WTC11 (cell line): Measurements from ENCODE around the gene BAG1.

ENCODE experiments used
- CREM ChIP-seq: sonication (generic); formaldehyde crosslinking; IDR thresholded peaks from 2 replicates; pipeline ENCODE4 v1.8.1; 2022; ENCODE audit warnings: mild to moderate bottlenecking, missing genetic modification reagents, moderate library complexity
- ETV6 ChIP-seq: sonication (generic); formaldehyde crosslinking; IDR thresholded peaks from 2 replicates; pipeline ENCODE4 v1.8.1; 2022; ENCODE audit warnings: mild to moderate bottlenecking, missing genetic modification reagents
- JUN ChIP-seq: sonication (generic); formaldehyde crosslinking; IDR thresholded peaks from 2 replicates; pipeline ENCODE4 v1.8.0; 2023; ENCODE audit warnings: mild to moderate bottlenecking, missing genetic modification reagents
- RELA ChIP-seq: sonication (generic); formaldehyde crosslinking; IDR thresholded peaks from 2 replicates; pipeline ENCODE4 v1.8.1; 2022; ENCODE audit warnings: missing genetic modification reagents, mild to moderate bottlenecking, borderline replicate concordance
- TEAD4 ChIP-seq: sonication (generic); formaldehyde crosslinking; IDR thresholded peaks from 2 replicates; pipeline ENCODE4 v1.8.0; 2022; ENCODE audit warnings: mild to moderate bottlenecking, missing genetic modification reagents
- ZNF232 ChIP-seq: sonication (generic); formaldehyde crosslinking; IDR thresholded peaks from 2 replicates; pipeline ENCODE4 v1.8.0; 2022; ENCODE audit warnings: mild to moderate bottlenecking, missing genetic modification reagents
- ZNF263 ChIP-seq: sonication (generic); formaldehyde crosslinking; IDR thresholded peaks from 2 replicates; pipeline ENCODE4 v1.8.1; 2022; ENCODE audit warnings: low read depth, mild to moderate bottlenecking, moderate library complexity, missing genetic modification reagents
- TF ChIP-seq, protein P1 (sequence below): fragments of 200-600 bp; IDR thresholded peaks from 2 replicates; pipeline ENCODE4 v1.8.0; 2022; ENCODE audit warnings: antibody characterized with exemption
- TF ChIP-seq, protein P2 (sequence below): sonication (generic); formaldehyde crosslinking; IDR thresholded peaks from 2 replicates; pipeline ENCODE4 v1.8.1; 2023; ENCODE audit warnings: mild to moderate bottlenecking, moderate library complexity, missing genetic modification reagents
- TF ChIP-seq, protein P3 (sequence below): sonication (generic); formaldehyde crosslinking; IDR thresholded peaks from 2 replicates; pipeline ENCODE4 v1.8.0; 2022; ENCODE audit warnings: missing genetic modification reagents

DNA sequence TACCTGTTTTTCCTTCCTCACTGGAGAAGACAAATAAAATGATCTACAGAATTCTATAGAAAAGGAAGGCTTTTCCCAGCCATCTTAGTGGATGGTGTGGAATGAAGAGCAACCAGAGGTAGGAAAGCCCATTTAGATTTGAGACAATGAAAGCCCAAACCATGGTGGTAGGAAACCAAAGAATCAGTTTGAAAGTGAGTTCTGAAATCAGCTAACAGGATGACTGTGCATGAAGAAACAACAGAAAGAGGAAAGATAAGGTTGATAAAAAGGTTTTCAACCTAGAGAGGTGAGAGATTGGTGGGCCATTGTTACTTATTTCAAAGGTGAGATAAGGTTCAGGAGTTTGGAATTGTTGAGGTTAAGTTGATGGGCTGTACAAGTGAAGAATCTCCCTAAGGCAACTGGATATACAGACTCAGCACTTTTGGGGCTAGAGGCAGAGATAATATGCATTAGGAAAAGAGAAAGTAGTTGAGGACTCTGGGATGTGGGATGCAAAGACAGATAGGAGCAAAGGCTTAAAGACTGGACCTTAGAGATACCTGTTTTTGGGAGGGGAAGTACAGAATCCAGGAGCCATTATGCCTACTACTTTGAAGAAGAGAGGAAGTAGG, 2.8 kb upstream of the BAG1 start:
- TF ChIP-seq, protein P1, sequence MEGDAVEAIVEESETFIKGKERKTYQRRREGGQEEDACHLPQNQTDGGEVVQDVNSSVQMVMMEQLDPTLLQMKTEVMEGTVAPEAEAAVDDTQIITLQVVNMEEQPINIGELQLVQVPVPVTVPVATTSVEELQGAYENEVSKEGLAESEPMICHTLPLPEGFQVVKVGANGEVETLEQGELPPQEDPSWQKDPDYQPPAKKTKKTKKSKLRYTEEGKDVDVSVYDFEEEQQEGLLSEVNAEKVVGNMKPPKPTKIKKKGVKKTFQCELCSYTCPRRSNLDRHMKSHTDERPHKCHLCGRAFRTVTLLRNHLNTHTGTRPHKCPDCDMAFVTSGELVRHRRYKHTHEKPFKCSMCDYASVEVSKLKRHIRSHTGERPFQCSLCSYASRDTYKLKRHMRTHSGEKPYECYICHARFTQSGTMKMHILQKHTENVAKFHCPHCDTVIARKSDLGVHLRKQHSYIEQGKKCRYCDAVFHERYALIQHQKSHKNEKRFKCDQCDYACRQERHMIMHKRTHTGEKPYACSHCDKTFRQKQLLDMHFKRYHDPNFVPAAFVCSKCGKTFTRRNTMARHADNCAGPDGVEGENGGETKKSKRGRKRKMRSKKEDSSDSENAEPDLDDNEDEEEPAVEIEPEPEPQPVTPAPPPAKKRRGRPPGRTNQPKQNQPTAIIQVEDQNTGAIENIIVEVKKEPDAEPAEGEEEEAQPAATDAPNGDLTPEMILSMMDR: no peak
- TF ChIP-seq ZNF263 (CRISPR knock-in tag): no peak
- no peak for TF ChIP-seq TEAD4 (CRISPR knock-in tag)
- no peak for TF ChIP-seq RELA (CRISPR knock-in tag)
- TF ChIP-seq, protein P2, sequence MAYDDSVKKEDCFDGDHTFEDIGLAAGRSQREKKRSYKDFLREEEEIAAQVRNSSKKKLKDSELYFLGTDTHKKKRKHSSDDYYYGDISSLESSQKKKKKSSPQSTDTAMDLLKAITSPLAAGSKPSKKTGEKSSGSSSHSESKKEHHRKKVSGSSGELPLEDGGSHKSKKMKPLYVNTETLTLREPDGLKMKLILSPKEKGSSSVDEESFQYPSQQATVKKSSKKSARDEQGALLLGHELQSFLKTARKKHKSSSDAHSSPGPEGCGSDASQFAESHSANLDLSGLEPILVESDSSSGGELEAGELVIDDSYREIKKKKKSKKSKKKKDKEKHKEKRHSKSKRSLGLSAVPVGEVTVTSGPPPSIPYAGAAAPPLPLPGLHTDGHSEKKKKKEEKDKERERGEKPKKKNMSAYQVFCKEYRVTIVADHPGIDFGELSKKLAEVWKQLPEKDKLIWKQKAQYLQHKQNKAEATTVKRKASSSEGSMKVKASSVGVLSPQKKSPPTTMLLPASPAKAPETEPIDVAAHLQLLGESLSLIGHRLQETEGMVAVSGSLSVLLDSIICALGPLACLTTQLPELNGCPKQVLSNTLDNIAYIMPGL (CRISPR knock-in tag): no peak
- no peak for TF ChIP-seq CREM (CRISPR knock-in tag)
- TF ChIP-seq JUN (CRISPR knock-in tag): no peak
- TF ChIP-seq ETV6 (CRISPR knock-in tag): no peak
- no peak for TF ChIP-seq ZNF232 (CRISPR knock-in tag)
- TF ChIP-seq, protein P3, sequence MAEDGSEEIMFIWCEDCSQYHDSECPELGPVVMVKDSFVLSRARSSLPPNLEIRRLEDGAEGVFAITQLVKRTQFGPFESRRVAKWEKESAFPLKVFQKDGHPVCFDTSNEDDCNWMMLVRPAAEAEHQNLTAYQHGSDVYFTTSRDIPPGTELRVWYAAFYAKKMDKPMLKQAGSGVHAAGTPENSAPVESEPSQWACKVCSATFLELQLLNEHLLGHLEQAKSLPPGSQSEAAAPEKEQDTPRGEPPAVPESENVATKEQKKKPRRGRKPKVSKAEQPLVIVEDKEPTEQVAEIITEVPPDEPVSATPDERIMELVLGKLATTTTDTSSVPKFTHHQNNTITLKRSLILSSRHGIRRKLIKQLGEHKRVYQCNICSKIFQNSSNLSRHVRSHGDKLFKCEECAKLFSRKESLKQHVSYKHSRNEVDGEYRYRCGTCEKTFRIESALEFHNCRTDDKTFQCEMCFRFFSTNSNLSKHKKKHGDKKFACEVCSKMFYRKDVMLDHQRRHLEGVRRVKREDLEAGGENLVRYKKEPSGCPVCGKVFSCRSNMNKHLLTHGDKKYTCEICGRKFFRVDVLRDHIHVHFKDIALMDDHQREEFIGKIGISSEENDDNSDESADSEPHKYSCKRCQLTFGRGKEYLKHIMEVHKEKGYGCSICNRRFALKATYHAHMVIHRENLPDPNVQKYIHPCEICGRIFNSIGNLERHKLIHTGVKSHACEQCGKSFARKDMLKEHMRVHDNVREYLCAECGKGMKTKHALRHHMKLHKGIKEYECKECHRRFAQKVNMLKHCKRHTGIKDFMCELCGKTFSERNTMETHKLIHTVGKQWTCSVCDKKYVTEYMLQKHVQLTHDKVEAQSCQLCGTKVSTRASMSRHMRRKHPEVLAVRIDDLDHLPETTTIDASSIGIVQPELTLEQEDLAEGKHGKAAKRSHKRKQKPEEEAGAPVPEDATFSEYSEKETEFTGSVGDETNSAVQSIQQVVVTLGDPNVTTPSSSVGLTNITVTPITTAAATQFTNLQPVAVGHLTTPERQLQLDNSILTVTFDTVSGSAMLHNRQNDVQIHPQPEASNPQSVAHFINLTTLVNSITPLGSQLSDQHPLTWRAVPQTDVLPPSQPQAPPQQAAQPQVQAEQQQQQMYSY (CRISPR knock-in tag): no peak
